NCI-H187 (cell line): ENCODE data around the gene PGM2L1.
"Not testable (repeated sequence)": the region's sequence is repeated elsewhere in the genome, so short reads cannot be mapped to it uniquely, and the experiment has no call there.

ENCODE experiments used
- DNase-seq, 2 experiments: peaks; one replicate each; lab custom pipeline; 2025; lab: John Stamatoyannopoulos, UW

PGM2L1 gene

DNA sequence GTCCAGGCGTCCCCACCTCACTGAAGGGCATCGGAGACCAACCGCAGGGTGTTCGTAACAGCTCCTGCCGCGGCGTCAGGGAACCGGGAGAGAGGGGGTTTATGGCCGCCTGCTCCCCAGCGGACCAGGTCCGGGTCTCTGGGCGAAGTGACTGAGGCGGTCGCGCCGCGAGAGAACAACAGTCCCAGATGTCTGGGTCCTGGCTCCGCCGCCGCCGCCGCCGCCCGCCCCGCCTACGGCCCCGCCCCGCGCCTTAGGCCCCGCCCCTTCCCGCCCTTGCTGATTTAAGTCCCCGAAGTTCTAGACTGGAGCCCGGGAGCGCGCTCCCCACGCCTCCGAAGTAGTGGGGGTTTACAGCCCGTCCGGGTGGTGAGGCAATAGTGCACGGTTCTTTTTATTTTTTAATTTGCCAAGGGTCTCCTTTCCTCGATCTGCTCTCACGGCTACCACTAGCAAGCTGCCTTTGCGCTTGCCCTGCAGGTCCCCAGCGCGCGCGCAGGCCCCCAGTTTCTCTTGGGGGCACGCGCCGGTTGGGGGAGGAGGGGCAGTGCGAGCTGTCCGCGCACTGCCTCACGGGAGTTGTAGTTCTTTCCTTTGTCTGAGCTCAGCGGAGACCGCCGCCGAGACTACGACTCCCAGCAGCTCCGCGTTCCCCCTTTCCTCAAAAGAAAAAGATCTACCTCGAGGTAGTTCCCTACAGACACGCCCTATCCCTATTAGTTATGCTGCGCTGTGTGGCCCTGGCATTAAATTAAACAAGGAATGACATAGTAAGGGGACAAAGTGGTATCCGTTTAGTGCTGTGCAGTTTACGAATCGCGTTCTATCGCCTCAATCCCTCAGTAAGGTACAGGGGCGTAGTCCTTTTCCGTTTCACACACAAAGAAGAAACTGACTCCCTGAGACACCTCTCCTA, at the start of gene PGM2L1:
Gene PGM2L1, minus strand, starts transcription at position 190 of the 916 bp plus-strand sequence. CDS start 272 bp downstream, outside the sequence.
- peak; percentile 94 to 98 for DNase-seq

DNA sequence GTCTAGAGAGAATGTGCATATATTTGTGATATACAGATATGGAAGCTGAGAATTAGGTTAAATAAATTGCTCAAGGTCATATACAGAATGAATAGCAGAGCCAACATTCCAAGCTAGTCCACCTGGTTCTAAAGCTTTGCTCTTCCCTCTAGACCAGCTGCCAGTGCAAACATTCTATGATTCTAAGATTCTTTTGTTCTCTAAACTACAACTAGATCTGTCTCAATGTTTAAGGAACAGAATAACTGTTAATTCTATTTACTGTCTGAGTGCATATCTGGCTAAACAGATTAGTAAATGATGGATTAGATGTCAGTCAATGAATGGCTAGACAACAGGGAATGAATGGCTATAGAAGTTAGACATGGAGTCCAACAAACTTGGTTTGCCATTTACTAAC, 49.5 kb upstream of the PGM2L1 start:
- DNase-seq, result no peak

DNA sequence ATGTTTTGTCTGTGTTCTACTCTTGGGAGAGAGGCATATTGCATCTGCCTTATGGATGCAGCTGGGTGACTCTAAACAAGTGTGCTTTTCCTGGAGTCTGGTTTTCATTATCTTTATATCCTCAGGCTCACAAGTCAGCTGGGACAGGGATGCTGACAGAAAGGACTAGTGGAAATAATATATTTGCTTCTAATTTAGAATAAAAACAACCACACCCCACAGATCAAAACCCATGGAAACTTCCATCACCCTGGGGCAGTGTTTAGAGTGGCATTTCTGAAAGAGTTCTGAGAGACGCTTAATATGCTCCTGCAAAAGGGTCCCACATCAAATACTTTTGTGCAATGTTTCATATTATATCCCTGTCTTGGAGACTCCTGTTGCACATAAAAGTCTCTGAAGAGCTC, 48.3 kb upstream of the PGM2L1 start:
- DNase-seq, result no peak

DNA sequence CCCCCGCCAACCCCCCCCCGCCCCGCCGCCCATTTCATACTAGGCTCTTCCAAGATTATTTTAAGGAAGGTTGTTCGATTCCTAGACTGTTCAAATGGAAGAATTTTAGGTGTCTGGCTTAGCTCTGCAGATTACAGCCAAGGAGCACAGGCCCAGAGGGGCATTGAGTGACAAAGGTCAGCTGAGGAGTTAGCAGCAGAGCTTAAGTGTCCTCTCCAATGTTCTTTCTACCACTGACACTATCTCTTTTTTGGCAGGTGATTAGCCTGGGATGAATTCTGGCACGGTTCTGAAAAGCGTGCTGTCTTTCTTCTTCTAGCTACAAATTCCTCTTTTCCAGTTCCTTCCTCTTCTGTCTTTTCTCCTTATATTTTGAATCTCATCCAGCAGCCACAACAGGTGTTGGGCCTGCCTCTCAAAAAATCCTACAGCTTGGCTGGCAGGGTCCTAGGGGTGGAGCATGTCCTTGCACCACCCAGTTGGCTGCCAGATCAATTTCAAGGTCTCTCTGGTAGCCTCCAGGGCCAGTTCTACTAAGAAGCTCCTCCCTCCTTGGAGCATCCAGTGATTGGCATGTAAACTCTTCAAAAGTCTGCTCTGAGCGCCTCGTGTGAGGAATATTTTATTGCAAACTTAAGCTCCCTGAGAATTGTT, 46.1 kb upstream of the PGM2L1 start:
- no peak for DNase-seq

DNA sequence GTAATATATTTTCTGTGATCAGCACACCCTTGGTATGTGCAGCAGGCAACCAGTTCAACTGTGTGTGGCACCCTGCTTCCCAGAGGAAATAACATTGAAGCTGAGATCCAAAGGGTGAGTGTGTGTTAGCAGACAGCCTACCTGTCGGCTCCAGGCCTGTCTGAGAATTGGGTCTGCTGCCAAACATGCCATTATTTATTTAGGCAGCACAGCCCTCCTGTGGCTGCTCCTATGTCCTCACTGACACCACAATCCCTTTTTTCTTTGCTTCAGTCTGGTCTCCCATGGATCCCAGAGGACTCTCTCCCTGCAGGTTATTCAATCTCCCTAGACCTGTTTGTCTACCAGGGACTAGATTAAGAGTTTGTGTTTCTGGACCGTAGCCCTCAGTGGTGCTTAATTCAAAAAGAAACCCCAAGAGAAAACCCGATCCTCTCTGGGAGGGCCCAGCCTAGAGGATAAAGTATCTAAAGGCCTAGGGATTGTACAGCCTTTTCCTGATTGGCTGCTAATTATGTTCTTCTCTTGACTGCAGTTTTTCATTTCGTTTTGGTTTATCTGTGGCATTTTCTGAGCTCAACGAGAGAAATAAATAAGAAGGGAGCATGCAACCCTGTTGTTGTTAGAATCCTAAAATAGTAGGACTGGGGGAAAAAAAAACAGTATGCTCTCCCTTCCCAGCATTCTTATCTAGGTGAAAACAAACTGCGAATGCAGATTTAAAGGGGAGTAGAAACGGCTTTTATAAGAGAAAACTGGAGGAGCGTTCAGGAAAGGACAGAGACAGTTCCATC, 45.0 kb upstream of the PGM2L1 start:
- peak; percentile 44 to 54 for DNase-seq

DNA sequence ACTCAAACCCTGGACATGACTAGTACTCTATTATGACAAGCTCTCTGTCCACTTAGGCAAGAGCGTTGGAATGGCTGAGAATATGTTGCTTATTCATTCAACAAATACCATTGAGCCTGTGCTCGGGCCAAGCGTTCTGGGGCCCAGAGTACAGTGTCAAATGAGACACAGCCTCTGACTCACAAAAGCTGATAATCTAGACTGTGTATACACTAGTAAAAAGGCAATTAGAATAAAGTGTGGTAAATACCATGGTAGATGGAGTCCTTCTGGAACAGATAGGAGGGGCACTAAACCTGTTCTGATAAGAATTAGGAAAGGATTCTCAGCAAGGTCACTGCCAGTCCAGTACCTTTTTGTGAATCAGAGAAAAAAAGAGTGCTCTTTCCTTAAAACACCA, 44.4 kb upstream of the PGM2L1 start:
- DNase-seq, result no peak

DNA sequence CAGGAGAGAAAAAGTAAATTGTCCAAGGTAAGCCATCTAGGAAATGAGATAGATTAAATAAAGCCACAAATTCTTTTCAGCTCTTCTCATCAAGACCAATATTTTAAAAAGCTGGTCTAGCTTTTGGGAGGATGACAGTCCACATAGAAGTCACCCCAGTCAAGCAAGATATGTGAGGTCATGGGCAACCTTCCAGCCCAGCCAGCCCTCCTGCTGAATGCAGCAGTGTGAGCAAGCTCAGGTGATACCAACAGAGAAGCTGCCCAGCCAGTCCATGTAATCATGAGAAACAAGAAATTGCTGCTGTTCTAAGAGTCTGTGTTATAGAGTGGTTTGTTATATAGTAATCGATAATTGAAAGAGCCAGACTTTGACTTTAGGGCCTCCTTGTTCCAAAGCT, 40.4 kb upstream of the PGM2L1 start:
- DNase-seq, result no peak

DNA sequence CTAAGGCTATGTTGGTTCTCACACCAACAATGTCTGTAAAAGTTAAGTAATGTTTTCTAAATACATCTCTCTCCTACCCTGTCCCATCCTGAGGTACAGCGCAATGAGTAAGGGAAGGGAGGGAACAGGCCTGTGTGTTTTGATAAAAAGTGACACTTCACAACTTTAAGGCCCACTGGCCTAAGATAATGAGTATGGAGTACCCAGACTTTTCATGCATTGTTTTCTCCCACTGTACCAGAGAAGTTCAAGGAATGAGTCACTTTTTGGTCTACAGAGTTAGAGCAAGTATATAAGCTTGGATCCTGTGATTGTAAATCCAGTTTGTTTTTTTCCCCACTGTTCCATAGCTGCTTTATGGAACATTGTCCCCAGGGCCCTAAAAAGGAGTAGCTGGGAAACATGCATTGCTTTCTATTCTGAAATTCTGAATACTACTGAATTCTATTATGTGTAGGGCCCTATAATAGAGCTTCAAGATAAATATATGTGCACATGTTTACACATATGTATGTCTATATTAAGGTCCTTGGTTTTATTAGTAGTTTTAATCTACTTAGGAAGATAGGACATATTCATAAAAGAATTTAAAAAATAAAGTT, 39.3 kb upstream of the PGM2L1 start:
- no peak for DNase-seq

DNA sequence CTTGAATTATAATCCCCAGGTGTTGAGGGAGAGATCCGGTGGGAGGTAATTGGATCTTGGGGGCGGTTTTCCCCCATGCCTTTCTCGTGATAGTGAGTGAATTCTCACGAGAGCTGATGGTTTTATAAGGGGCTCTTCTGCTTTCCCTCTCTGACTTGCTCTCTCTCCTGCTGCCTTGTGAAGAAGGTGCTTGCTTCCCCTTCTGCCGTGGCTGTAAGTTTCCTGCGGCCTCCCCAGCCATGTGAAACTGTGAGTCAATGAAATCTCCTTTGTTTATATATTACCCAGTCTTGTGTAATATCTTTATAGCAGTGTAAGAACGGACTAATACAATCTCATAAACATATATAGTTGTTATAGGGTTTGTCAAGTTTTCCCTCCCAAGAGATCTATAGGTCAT, 36.3 kb upstream of the PGM2L1 start:
- DNase-seq, result no peak

DNA sequence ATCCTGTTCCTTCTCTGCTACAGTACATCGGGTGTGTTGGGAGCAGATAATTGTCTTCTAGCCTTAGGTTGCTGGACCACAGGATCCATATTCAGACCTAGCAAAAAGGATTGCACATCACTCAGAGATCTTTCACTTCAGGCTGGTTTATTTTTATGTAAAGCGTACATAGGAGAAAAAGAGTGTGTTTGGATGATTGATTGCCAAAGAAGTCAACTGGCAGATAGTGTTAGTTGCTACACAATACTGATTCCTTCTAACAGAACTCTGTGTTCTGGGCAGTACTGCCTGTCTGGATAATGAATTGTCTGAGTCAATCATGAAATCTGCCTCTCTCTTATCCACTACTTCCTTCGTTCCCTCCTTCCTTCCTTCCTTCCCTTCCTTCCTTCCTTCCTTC, 31.0 kb upstream of the PGM2L1 start:
- no peak for DNase-seq

DNA sequence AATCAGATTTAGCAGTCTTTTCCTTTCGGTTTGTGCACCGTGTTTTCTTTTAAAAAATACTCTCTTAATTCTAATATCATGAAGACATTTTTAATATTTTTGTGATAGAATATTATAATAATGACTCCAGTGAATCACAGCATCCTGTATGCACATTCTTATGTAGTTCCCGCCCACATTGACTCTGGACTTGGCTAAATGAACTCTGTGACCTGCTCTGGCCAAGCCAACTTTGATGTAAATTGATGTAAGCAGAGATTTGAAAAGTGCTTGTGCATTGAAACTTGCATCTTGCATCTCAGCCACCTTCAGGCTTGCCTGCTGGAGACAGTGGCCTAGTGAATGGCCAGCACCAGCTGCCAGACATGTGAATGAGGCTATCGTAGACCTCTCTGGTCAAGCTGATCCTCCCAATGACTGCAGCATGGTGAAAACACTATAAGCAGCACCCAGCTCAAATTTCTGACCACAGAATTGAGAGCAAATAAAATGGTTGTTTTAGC, 29.2 kb upstream of the PGM2L1 start:
- DNase-seq, result no peak

DNA sequence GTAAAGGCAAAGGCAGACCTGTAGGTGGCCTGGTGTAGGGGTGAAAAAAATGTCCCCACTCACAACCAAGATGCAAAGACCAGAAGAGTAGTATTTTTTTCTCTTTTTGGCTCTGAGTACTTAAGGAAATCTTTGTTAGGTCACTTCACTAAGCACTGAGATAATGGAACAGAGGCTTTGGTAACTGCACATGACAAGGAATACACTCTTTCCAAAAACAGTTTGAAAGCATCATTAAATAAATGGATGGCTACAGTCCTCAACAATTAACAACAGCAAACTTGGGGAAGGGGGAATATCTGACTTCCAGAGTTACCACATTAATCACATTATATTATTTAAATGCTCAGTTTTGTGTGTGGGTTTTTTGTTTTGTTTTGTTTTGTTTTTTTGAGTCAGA, 26.9 kb upstream of the PGM2L1 start:
- DNase-seq, result no peak

DNA sequence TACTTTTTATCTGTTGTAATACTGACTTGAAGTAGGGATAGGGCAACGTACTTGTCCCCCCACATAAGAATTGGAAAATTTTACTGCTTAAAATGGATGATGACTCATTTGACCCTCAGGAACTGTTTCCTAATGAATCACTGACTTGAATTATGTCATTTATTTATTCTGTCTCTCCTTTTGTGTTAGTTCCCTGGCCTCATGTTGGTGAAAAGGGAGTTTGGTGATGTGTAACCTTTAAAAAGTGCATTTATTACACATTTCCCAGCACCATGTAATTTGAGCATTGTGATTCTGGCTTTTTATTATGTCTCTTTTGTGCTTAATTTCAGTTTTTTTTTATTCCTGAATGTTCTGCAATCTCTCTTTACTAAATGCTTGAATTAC, 20.3 kb upstream of the PGM2L1 start:
- DNase-seq, result no peak

DNA sequence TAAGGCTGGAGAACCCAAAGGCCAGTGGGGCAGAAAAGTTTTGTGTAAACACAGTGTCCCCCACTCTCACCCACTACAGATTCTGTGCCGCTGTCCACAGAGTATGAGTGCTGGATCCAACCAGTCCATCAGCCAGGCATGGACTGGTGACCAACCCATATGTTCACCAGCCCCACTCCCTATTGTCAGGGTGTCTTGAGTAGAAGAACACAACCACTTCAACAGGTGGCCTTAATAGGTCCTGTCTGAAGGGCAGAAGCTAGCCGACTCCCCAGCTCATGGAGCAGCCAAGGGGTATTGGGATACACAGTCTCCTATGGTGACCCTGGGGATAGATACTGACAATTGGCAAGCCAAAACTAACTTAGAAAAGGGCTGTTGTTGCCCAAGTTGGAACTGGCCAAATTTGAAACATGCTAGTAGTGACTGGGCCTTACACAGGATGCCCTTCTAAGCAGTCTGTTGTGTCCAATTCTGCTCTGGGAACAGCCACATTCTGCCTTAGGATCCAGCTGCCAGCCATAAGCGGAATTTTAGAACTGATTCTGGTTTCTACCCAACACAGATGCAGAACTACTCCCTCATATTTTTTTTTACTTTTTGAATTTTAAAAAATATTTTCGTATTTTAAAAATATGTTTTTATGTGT, 19.8 kb upstream of the PGM2L1 start:
- no peak for DNase-seq

DNA sequence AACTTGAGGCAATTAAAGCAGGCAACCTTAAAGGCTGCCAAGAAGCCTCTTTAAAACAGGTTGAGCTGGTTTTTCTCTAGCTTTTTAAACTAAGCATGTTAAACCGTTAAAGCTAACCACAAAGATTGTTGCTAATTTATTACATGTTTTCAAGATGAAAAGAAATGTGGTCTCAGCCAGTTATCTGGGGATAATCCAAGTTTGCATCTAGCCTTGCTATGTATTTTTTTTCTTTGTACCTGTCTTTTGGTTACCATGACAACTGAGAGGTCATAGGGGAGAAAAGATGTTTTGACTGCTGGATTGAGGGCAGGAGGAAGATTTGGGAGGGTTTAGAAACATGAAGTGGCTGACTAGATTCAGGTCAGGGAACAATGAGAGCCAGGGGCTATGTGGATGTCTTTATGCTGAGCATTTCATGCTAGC, 19.2 kb upstream of the PGM2L1 start:
- DNase-seq, result no peak

DNA sequence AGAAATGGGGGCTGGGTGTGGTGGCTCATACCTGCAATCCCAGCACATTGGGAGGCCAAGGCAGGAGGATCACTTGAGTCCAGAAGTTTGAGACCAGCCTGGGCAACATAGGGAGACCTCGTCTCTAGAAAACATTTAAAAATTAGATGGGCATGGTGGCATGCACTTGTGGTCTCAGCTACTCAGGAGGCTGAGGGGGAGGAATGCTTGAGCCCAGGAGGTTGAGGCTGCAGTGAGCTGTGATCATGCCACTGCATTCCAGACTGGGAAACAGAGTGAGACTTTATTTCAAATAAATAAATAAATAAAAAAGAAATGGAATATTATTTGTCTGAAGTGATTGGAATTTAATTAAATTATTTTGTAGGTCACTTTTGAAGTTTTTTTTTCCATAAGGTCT, 18.7 kb upstream of the PGM2L1 start:
- not testable (repeated sequence) for DNase-seq

DNA sequence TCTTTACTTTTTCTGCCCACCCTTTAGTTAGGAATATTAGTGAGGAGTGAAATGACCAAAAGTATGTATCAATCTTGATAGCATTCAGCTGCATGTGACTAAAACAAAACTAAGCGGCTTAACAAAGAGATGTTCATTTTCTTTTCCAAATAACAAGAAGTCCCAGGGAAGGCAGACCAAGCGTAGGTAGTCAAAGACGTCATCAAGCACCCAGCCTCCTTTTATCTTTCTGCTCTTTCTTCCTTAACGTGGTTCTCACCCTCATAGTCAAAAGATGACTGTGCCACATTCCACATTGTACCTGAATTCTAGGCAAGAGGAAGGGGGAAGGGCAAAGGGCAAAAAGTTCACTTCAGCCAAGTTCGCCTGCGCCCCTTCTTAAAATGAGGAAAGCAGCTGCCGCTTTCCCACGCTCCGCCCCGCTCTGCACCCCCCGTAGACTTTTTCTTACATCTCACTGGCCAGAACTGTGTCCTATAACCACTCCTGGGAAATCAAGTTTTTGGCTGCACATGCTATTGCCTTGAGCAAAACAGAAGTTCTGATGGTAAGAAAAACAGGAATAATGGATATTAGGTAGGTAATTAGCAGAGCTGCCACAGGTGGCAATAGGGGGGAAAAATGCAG, 14.6 kb upstream of the PGM2L1 start:
- DNase-seq, result no peak

DNA sequence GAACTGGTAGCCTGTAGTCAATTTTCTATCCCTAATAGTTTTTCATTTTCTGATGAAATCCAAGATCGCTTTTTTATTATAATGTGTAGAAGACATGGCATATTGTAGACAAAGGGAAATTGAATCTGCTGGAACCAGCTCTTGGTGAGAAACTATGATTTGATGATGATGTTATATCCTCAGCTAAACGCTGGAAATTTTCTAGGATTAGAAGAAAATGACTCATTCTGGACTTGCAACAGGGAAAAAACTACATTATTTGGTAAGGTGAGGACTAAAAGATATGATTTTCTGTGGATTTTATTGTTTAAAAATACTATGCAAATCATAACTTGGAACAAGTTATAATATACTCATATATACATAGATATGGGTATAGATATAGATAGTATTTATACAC, 14.1 kb upstream of the PGM2L1 start:
- DNase-seq, result no peak

DNA sequence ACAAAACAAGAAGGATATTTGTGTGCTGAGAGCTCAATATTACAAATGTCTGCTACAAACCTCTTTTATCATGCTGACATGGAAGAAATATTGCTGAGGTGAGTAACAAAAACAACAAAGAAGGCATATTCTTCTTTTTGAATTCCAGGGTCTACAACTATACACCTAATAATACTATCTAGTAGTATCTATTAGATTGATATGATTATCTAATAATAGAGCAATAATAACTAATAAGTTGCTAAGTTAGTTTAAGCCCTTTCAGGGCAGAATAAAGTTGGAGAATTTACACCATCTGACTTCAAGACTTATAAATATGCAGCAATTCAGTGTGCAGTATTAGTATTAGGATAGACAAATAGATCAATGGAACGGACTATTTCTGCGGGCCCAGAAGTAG, 11.4 kb upstream of the PGM2L1 start:
- DNase-seq, result no peak

DNA sequence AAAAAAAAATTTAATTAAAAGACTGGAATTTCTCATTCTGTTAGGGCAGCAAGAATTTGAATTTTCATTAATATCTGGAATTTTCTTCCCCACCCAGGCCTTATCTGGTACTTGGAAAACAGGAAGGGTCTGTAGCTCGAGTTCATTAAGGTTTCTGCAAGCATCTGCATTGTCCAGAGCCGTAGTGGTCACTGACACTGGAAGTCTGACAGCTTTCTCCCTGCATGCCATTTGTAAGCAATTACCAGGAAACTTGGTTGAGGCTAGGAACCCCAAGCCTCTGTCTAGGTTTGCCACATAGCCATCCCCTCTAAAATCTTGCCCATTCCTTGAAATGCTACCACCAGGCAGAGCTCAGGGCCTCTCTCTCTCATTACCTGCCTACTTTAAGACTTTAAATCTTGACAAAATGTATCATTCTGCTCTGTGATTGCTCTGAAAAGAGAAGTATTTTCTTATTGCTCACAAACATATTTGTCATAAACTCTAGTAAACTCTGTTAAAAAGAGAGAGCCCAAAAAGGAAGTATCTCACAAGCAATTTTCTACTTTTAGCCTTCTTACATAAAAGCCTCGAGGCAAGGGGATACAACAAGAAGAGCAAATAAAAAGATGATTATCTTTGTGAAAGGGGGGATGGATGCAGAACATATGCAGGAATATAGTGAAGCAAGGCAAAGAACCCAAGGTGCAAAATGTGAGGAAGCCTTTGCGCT, 5.5 kb upstream of the PGM2L1 start:
- DNase-seq, result no peak
